Mesothelial cell of epicardium (in vitro differentiated cells): ENCODE data around the gene OSGIN1. TPM values are rescaled to one million over a fixed set of nuclear protein-coding genes. Genes with fewer than 3 reads are reported as not detected.
"Not testable (repeated sequence)": the region's sequence is repeated elsewhere in the genome, so short reads cannot be mapped to it uniquely, and the experiment has no call there.

Experiments used
- DNase-seq, 2 experiments: peaks; one replicate each; pipeline ENCODE4 v3.0.0; 2021; ENCODE audit warnings: low spot score in 2 of 2; ENCODE audit not compliant: unreplicated experiment in 2 of 2
- H3K27ac Mint-ChIP-seq: 2 replicates; pipeline ENCODE4 v1.8.0; 2021; ENCODE audit warnings: mixed read lengths
- H3K27me3 Mint-ChIP-seq: 2 replicates; pipeline ENCODE4 v1.8.0; 2021; ENCODE audit warnings: low read depth, mixed read lengths
- H3K36me3 Mint-ChIP-seq: 2 replicates; pipeline ENCODE4 v1.8.0; 2021; ENCODE audit warnings: mixed read lengths
- H3K4me1 Mint-ChIP-seq: 2 replicates; pipeline ENCODE4 v1.8.0; 2021; ENCODE audit warnings: mixed read lengths
- H3K4me3 Mint-ChIP-seq: 2 replicates; pipeline ENCODE4 v1.8.0; 2021; ENCODE audit warnings: mild to moderate bottlenecking, moderate library complexity, mixed read lengths
- H3K9me3 Mint-ChIP-seq: 2 replicates; pipeline ENCODE4 v1.8.0; 2021; ENCODE audit warnings: mixed read lengths
- total RNA-seq: library from RNA; stranded (reverse); gene quantifications from 3 replicates; pipeline ENCODE4 v1.2.1, GENCODE V29; 2021
- TF ChIP-seq, protein P1 (sequence below): fragments of 200-600 bp; sonication (generic); IDR thresholded peaks from one replicate; pipeline ENCODE4 v1.5.0; 2021; ENCODE audit warnings: antibody characterized with exemption; ENCODE audit not compliant: unreplicated experiment

OSGIN1 gene
- total RNA-seq, 1 donor from 2014 or later, result 2.5 TPM

DNA sequence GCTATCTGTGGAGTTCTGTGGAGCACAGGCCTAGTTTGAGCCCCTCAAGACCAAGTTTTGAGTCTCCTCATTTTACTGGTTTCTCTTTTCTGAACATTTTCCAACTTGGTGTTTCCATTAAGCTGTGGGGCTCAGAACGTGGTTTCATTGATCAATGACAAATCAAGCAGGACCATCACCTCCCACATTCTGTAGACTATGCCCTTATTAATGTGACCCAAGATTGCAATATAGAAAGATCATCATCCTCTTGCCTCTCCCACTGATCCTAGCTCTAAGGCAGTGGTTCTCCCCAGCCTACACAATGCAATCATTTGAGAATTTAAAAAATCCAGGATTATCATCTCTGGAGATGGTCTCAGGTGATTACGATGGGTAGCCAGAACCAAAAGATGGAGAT lies 15.8 kb upstream of the OSGIN1 start:
- no peak for DNase-seq

DNA sequence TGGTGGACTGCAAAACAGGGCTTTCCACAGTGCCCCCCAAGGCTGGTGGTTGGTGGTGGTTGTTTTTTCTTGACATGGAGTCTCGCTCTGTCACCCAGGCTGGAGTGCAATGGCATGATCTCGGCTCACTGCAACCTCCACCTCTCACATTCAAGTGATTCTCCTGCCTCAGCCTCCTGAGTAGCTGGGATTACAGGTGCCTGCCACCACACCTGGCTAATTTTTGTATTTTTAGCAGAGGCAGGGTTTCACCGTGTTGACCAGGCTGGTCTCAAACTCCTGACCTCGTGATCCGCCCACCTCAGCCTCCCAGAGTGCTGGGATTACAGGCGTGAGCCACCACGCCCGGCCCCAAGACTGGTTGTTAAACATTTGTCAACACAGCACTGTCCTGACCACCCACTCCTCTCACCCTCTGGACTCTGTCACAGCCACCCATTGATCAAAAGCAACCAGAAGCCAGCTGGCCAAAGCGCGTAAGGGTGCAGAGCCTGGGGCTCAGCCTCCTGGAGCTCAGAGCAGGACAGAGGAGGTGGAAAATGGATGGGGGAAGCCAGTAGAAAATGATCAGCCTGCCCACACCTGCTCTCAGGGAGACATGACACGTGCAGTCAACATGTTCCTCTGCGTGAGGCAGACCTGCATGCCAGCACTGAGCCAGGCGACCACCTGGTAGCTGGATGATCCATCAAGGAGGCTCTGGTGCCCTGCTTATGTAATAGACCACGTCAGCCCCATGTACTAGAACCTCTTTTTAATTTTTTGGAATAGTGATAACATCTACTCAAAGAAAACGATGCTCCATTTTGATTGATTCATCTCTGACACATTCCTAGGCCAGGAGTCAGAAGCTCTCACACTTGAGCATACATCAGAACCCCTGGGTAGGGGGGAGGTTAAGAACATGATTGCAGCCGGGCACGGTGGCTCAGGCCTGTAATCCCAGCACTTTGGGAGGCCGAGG lies 14.8 kb upstream of the OSGIN1 start:
- no peak for DNase-seq
- H3K4me3 Mint-ChIP-seq, result no peak overlapping the region
- no peaks in the 10 kb centered on the region for H3K36me3 Mint-ChIP-seq
- H3K27ac Mint-ChIP-seq, result no peak overlapping the region
- peaks cover 4% of the 10 kb centered on the region for H3K9me3 Mint-ChIP-seq
- H3K27me3 Mint-ChIP-seq, result no peaks in the 10 kb centered on the region
- H3K4me1 Mint-ChIP-seq, result peaks cover 9% of the 10 kb centered on the region
- TF ChIP-seq, protein P1, sequence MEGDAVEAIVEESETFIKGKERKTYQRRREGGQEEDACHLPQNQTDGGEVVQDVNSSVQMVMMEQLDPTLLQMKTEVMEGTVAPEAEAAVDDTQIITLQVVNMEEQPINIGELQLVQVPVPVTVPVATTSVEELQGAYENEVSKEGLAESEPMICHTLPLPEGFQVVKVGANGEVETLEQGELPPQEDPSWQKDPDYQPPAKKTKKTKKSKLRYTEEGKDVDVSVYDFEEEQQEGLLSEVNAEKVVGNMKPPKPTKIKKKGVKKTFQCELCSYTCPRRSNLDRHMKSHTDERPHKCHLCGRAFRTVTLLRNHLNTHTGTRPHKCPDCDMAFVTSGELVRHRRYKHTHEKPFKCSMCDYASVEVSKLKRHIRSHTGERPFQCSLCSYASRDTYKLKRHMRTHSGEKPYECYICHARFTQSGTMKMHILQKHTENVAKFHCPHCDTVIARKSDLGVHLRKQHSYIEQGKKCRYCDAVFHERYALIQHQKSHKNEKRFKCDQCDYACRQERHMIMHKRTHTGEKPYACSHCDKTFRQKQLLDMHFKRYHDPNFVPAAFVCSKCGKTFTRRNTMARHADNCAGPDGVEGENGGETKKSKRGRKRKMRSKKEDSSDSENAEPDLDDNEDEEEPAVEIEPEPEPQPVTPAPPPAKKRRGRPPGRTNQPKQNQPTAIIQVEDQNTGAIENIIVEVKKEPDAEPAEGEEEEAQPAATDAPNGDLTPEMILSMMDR, result no peak

More for the DNA sequence above, 15.8 kb upstream of the OSGIN1 start:
- peaks cover 9% of the 10 kb centered on the region for H3K4me1 Mint-ChIP-seq
- H3K4me3 Mint-ChIP-seq, result no peak overlapping the region
- H3K9me3 Mint-ChIP-seq, result peaks cover 4% of the 10 kb centered on the region
- no peak overlapping the region for H3K27ac Mint-ChIP-seq
- H3K36me3 Mint-ChIP-seq, result no peaks in the 10 kb centered on the region
- H3K27me3 Mint-ChIP-seq, result no peaks in the 10 kb centered on the region
- TF ChIP-seq, protein P1, result no peak

DNA sequence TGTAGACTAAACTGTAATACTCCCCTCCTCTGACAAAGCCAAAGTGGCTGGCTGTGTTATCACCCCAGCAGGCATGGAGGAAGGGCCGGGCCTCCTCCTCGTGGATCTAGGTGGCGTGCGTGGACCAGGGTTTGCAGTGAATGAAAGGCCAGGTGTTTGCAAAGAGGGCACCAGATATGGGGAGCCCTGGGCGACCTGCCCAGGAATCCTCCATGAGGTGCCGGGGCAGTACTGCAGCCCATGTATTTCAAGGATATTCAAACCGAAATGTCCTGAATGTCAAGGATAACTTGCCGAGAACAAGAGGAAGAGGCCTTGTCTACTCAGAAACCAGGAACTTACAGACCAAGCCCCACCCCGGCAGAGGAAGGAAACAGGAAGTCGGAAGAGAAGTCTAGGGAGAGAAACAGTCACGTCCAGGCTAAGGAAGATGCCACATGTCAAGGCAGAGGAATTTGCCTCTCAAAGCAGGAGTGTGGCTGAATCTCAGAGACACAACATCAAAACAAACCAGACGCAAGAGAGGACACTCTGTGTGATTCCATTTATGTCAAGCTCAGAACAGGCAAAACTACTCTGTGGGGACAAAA lies 13.7 kb upstream of the OSGIN1 start:
- H3K27me3 Mint-ChIP-seq, result no peaks in the 10 kb centered on the region
- no peak overlapping the region for H3K4me3 Mint-ChIP-seq
- TF ChIP-seq, protein P1, result no peak
- H3K9me3 Mint-ChIP-seq, result peaks cover 4% of the 10 kb centered on the region
- H3K36me3 Mint-ChIP-seq, result no peaks in the 10 kb centered on the region
- H3K27ac Mint-ChIP-seq, result no peak overlapping the region
- DNase-seq, result no peak
- peaks cover 2% of the 10 kb centered on the region for H3K4me1 Mint-ChIP-seq

- peaks cover 4% of the 10 kb centered on the region for H3K9me3 Mint-ChIP-seq
- H3K36me3 Mint-ChIP-seq, result no peaks in the 10 kb centered on the region
- H3K4me3 Mint-ChIP-seq, result no peak overlapping the region
- no peaks in the 10 kb centered on the region for H3K27me3 Mint-ChIP-seq
- TF ChIP-seq, protein P1, result no peak
- H3K27ac Mint-ChIP-seq, result no peak overlapping the region
- DNase-seq, result no peak
- H3K4me1 Mint-ChIP-seq, result no peaks in the 10 kb centered on the region
These were observed 12.9 kb upstream of the OSGIN1 start for GRCh38 chr16:83940119-83940518.

GRCh38 chr16:83940630-83941378 lies 12.2 kb upstream of the OSGIN1 start:
- no peak for DNase-seq
- Mint-ChIP-seq H3K36me3 (no peaks in the 10 kb centered on the region), H3K9me3 (peaks cover 4% of the 10 kb centered on the region), H3K27me3 (no peaks in the 10 kb centered on the region), H3K27ac (no peak overlapping the region), H3K4me1 (no peaks in the 10 kb centered on the region), H3K4me3 (no peak overlapping the region)
- TF ChIP-seq, protein P1, result no peak

GRCh38 chr16:83941546-83941945 lies 11.5 kb upstream of the OSGIN1 start:
- DNase-seq, H3K36me3 Mint-ChIP-seq, H3K9me3 Mint-ChIP-seq, H3K27ac Mint-ChIP-seq, H3K4me3 Mint-ChIP-seq, H3K4me1 Mint-ChIP-seq, H3K27me3 Mint-ChIP-seq: not testable (repeated sequence)
